MV-4-11 (cell line): ENCODE results near the gene AEN.

Experiments used
- DNase-seq: peaks from one replicate; lab custom pipeline; 2025; lab: John Stamatoyannopoulos, UW

The AEN gene

GRCh38 chr15:88620995-88621772 lies at the start of gene AEN:
TSS of gene AEN (plus strand) at chr15:88621340. CDS start at chr15:88626210, 4,870 bp downstream.
- peak; percentile 94 for DNase-seq

- no peak for DNase-seq
Measured at GRCh38 chr15:88571852-88572259, 49.3 kb upstream of the AEN start.

GRCh38 chr15:88574077-88574476 lies 47.1 kb upstream of the AEN start:
- DNase-seq, result no peak

- DNase-seq, result no peak
Measured at GRCh38 chr15:88574655-88575054, 46.5 kb upstream of the AEN start.

- no peak for DNase-seq
Measured at GRCh38 chr15:88579322-88579721, 41.8 kb upstream of the AEN start.

- DNase-seq, result no peak
Measured at GRCh38 chr15:88580532-88580931, 40.6 kb upstream of the AEN start.

GRCh38 chr15:88586401-88587162 lies 34.6 kb upstream of the AEN start:
- DNase-seq, result no peak

- DNase-seq, result no peak
Measured at GRCh38 chr15:88590759-88591158, 30.4 kb upstream of the AEN start.

- DNase-seq, result no peak
Measured at GRCh38 chr15:88591384-88591783, 29.8 kb upstream of the AEN start.

- no peak for DNase-seq
Measured at GRCh38 chr15:88603885-88604284, 17.3 kb upstream of the AEN start.

- DNase-seq, result no peak
Measured at GRCh38 chr15:88604381-88605188, 16.6 kb upstream of the AEN start.

- DNase-seq, result peak; percentile 12
Measured at GRCh38 chr15:88605189-88606069, 15.7 kb upstream of the AEN start.

GRCh38 chr15:88606070-88606794 lies 14.9 kb upstream of the AEN start:
- DNase-seq, result no peak

GRCh38 chr15:88607951-88608350 lies 13.2 kb upstream of the AEN start:
- no peak for DNase-seq

- DNase-seq, result peak; percentile 33
Measured at GRCh38 chr15:88608607-88609181, 12.4 kb upstream of the AEN start.

GRCh38 chr15:88609344-88610090 lies 11.6 kb upstream of the AEN start:
- no peak for DNase-seq

- DNase-seq, result peak; percentile 96
Measured at GRCh38 chr15:88610701-88611231, 10.4 kb upstream of the AEN start.

- DNase-seq, result no peak
Measured at GRCh38 chr15:88612186-88612796, 8.8 kb upstream of the AEN start.
